K562 (cell line): ENCODE data around the gene ZBTB48. TPM values are rescaled to one million over a fixed set of nuclear protein-coding genes. Genes with fewer than 3 reads are reported as not detected.

ENCODE experiments used
- BMI1 ChIP-seq: fragments of 150-350 bp; IDR thresholded peaks from 2 replicates; pipeline ENCODE4 v1.6.1; 2014; ENCODE audit warnings: low read length
- BRCA1 ChIP-seq, 2 experiments: fragments of 450-650 bp in 1 of 2; sonication (generic) in 1 of 2; formaldehyde crosslinking in 1 of 2; IDR thresholded peaks; 2 replicates each; pipeline versions ENCODE4 v1.5.0 to v1.6.1; 2017 to 2020; ENCODE audit warnings: mild to moderate bottlenecking in 1 of 2, missing genetic modification reagents in 1 of 2
- CLOCK ChIP-seq: fragments of 250-450 bp; sonication (Bioruptor Pico); IDR thresholded peaks from 2 replicates; pipeline ENCODE4 v1.4.0; 2020; ENCODE audit warnings: mild to moderate bottlenecking, moderate library complexity, borderline replicate concordance
- ELK3 ChIP-seq: fragments of 450-650 bp; formaldehyde crosslinking; IDR thresholded peaks from 2 replicates; pipeline ENCODE4 v1.4.0; 2020; ENCODE audit warnings: mild to moderate bottlenecking
- EP400 ChIP-seq: fragments of 450-650 bp; IDR thresholded peaks from 2 replicates; pipeline ENCODE4 v1.6.1; 2017; ENCODE audit warnings: antibody characterized with exemption, mild to moderate bottlenecking, moderate library complexity
- ERF ChIP-seq: fragments of 450-650 bp; formaldehyde crosslinking; IDR thresholded peaks from 2 replicates; pipeline ENCODE4 v1.4.0; 2020; ENCODE audit warnings: mild to moderate bottlenecking, mixed read lengths
- GTF2A2 ChIP-seq: IDR thresholded peaks from 2 replicates; pipeline ENCODE4 v1.6.1; 2016; ENCODE audit warnings: mild to moderate bottlenecking, missing genetic modification characterization, missing compliant biosample characterization
- HOXB6 ChIP-seq: fragments of 250-450 bp; sonication (Bioruptor Pico); IDR thresholded peaks from 2 replicates; pipeline ENCODE4 v1.5.1; 2022; ENCODE audit warnings: mild to moderate bottlenecking, borderline replicate concordance
- ID3 ChIP-seq, 2 experiments: fragments of 250-450 bp in 1 of 2; fragments of 450-650 bp in 1 of 2; sonication (Bioruptor Pico) in 1 of 2; IDR thresholded peaks; 2 replicates each; pipeline versions ENCODE4 v1.6.1 to v1.8.0; 2016 to 2021; ENCODE audit warnings: mild to moderate bottlenecking in 2 of 2, moderate library complexity in 2 of 2, missing compliant biosample characterization in 1 of 2, missing genetic modification characterization in 1 of 2
- MAFG ChIP-seq: fragments of 450-650 bp; conservative IDR thresholded peaks from 2 replicates; pipeline ENCODE4 v1.6.1; 2016; ENCODE audit warnings: missing genetic modification characterization, missing compliant biosample characterization
- MLX ChIP-seq, 2 experiments: fragments of 450-650 bp in 1 of 2; sonication (generic) in 1 of 2; formaldehyde crosslinking; conservative IDR thresholded peaks; 2 replicates each; pipeline versions ENCODE4 v1.4.0 to v1.8.1; 2020 to 2022; ENCODE audit warnings: mild to moderate bottlenecking in 1 of 2, missing genetic modification reagents in 1 of 2
- PHF20 ChIP-seq: fragments of 450-650 bp; IDR thresholded peaks from 2 replicates; pipeline ENCODE4 v1.6.1; 2018; ENCODE audit not compliant: partially characterized antibody
- POLR2H ChIP-seq: IDR thresholded peaks from 2 replicates; pipeline ENCODE4 v1.6.1; 2016; ENCODE audit warnings: missing genetic modification characterization, low read depth, mild to moderate bottlenecking, control low read depth, missing compliant biosample characterization, moderate library complexity
- POLR3A ChIP-seq: IDR thresholded peaks from 2 replicates; pipeline ENCODE4 v1.6.1; 2011; ENCODE audit warnings: borderline replicate concordance, mild to moderate bottlenecking, moderate library complexity; ENCODE audit not compliant: insufficient read length, insufficient read depth; ENCODE audit errors: extremely low read depth
- PRPF4 ChIP-seq: fragments of 200-400 bp; formaldehyde crosslinking; IDR thresholded peaks from one replicate; pipeline ENCODE4 v1.6.1; 2017; ENCODE audit warnings: low read length, low read depth, mild to moderate bottlenecking; ENCODE audit not compliant: insufficient read depth, poor library complexity, severe bottlenecking
- RFX5 ChIP-seq: IDR thresholded peaks from 2 replicates; pipeline ENCODE4 v1.6.1; 2011; ENCODE audit warnings: low read depth, mild to moderate bottlenecking, improper control_type of control experiment, low read length
- SRF ChIP-seq, 2 experiments: fragments of 250-450, 450-650 bp in 1 of 2; sonication (Bioruptor Pico) in 1 of 2; sonication (generic) in 1 of 2; formaldehyde crosslinking; IDR thresholded peaks; 2 replicates each; pipeline versions ENCODE4 v1.5.0 to v1.5.1; 2020 to 2022; ENCODE audit warnings: mild to moderate bottlenecking in 1 of 2, missing genetic modification reagents in 1 of 2
- TCF7L2 ChIP-seq: fragments of 150-350 bp; IDR thresholded peaks from 2 replicates; pipeline ENCODE4 v1.6.1; 2016; ENCODE audit warnings: low read depth, mild to moderate bottlenecking, low read length, moderate library complexity
- TSC22D4 ChIP-seq: fragments of 450-650 bp; IDR thresholded peaks from 2 replicates; pipeline ENCODE4 v1.6.1; 2016; ENCODE audit warnings: missing genetic modification characterization, missing biosample characterization, control low read depth
- YY1 ChIP-seq, 3 experiments: IDR thresholded peaks; 2 replicates each; pipeline ENCODE4 v1.6.1; 2011; ENCODE audit warnings: low read length in 2 of 3, mild to moderate bottlenecking in 2 of 3, moderate library complexity in 2 of 3, borderline replicate concordance in 1 of 3, control low read depth in 1 of 3, low read depth in 1 of 3; ENCODE audit not compliant: insufficient read depth in 3 of 3, insufficient replicate concordance in 2 of 3, control insufficient read depth in 1 of 3, insufficient read length in 1 of 3; ENCODE audit errors: extremely low read depth in 1 of 3
- ZFP30 ChIP-seq: fragments of 250-450 bp; sonication (Bioruptor Pico); IDR thresholded peaks from 2 replicates; pipeline ENCODE4 v1.8.0; 2022; ENCODE audit warnings: moderate library complexity, mild to moderate bottlenecking, inconsistent platforms, borderline replicate concordance
- polyA plus RNA-seq, 8 experiments: library from polyadenylated mRNA; depleted of rRNA in 4 of 8; stranded (reverse) in 5 of 8; unstranded in 3 of 8; fragments of >200 nt; fragmentation: Nextera tagmentation in 2 of 8; fragmentation: Illumina TruSeq in 1 of 8; extraction: Ambion mirVana in 2 of 8; extraction: Trizol in 1 of 8; gene quantifications; 2 replicates each; pipeline versions ENCODE4 v1.2.1 to v1.2.3, GENCODE V29; 2011 to 2014; ENCODE audit warnings: inconsistent platforms in 1 of 8, missing spikeins in 1 of 8
- total RNA-seq, 7 experiments: library from RNA; depleted of rRNA in 6 of 7; stranded (reverse); fragments of >200 nt in 6 of 7; fragmentation: Illumina TruSeq in 2 of 7; extraction: Trizol in 2 of 7; gene quantifications; 2 replicates each; pipeline versions ENCODE4 v1.2.1 to v1.2.3, GENCODE V29; 2011 to 2021; ENCODE audit warnings: low replicate concordance in 1 of 7

ZBTB48 gene
- total and polyA plus RNA-seq, 9 of the 15 experiments (the other 6 are each of a cell fraction or from before 2014, with no cell fraction given) = 1.9 to 66.9 (median 29.5) TPM

GRCh38 chr1:6613361-6614018 is 33.7 kb downstream of the ZBTB48 start, which contains the start of gene PHF13 (continued):
- TF ChIP-seq TSC22D4 (tag) = no peak
- no peak for TF ChIP-seq CLOCK (CRISPR knock-in tag)
- no peak for TF ChIP-seq PHF20
- no peak for TF ChIP-seq MAFG (tag)
- TF ChIP-seq BRCA1 (IDR thresholded peaks at IDR 0.05) = no peak
- TF ChIP-seq BRCA1 (CRISPR knock-in tag; IDR thresholded peaks at IDR 0.05) = no peak
- TF ChIP-seq ID3 (CRISPR knock-in tag; IDR thresholded peaks at IDR 0.05) = no peak
- TF ChIP-seq ID3 (tag; IDR thresholded peaks at IDR 0.05) = no peak
- no peak for TF ChIP-seq RFX5
- peak in 1 of 2 experiments; percentile 86; a peak in 2 of 4 replicates for TF ChIP-seq SRF (CRISPR knock-in tag; IDR thresholded peaks at IDR 0.05)
- no peak for TF ChIP-seq POLR3A
- TF ChIP-seq YY1 (IDR thresholded peaks at IDR 0.05; ENCODE audit: borderline replicate concordance in 1 of 3, control insufficient read depth in 1 of 3, extremely low read depth in 1 of 3, insufficient read depth in 3 of 3, insufficient read length in 1 of 3, insufficient replicate concordance in 2 of 3, low read depth in 1 of 3, low read length in 2 of 3) = peak in 1 of 3 experiments; percentile 26
- no peak for TF ChIP-seq GTF2A2
- peak; percentile 39; the same call in 1 of the 2 replicates for TF ChIP-seq EP400
- no peak for TF ChIP-seq ZFP30 (CRISPR knock-in tag)
- TF ChIP-seq HOXB6 = no peak
- peak; percentile 96 for TF ChIP-seq PRPF4
- TF ChIP-seq ERF (CRISPR knock-in tag) = no peak
- TF ChIP-seq MLX (CRISPR knock-in tag; conservative IDR thresholded peaks at IDR 0.05) = no peak
- no peak; the same call in 1 of the 2 replicates for TF ChIP-seq POLR2H (tag)
- TF ChIP-seq BMI1 = no peak
- TF ChIP-seq TCF7L2 = no peak
- TF ChIP-seq ELK3 (CRISPR knock-in tag) = no peak
